GM12875 (cell line): ENCODE results near the gene RGS7.

Experiments used
- H3K4me3 ChIP-seq: one replicate; pipeline ENCODE4 v1.5.1; 2011; ENCODE audit warnings: low read depth, low read length, control low read depth
- CTCF ChIP-seq: IDR thresholded peaks from 2 replicates; pipeline ENCODE4 v1.5.1; 2011; ENCODE audit warnings: low read depth, mild to moderate bottlenecking, control low read depth, inconsistent platforms, low read length, moderate library complexity, borderline replicate concordance; ENCODE audit not compliant: insufficient read depth

Gene RGS7

GRCh38 chr1:241109039-241109438 lies 248.0 kb downstream of the RGS7 start:
- TF ChIP-seq CTCF, result no peak
- no peak overlapping the region for H3K4me3 ChIP-seq

DNA sequence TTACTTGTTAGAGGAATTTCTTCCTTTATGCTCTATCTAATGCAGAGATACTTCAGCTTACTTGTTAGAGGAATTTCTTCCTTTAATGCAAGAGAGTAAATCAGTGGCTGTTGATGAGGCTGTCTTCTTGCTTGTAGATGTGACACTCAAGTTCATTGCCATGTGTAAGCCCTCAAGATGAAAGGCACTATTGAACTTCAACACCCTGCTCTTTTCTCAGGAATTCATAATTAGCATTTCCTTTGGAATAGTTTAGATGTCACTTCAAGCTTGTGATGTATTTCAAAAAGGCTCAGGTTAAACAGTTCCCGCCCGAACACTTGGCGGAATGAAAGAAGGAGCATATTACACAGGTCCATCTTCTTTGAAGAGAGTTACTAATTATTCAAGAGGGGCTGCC lies 251.9 kb downstream of the RGS7 start:
- H3K4me3 ChIP-seq, result no peak overlapping the region
- TF ChIP-seq CTCF, result no peak

DNA sequence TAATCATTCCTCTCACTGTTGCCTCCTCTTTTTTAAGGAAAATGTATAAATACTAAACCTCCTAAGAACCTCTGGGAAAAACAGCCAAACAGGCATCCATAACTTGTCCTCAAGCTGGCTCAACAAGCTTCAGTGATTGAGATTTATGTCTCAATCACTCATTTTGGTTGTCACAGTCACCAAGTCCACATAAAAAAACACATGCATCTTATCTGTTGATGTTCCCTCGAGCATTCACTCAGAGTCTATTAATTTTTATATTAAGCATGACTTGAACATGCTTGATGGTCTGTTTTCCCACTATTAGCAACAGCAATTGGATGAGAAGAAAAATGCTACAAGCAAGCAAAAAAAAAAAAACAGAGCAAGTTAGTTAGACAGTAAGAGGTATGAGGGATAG lies 254.3 kb downstream of the RGS7 start:
- TF ChIP-seq CTCF, result no peak
- H3K4me3 ChIP-seq, result no peak overlapping the region

- H3K4me3 ChIP-seq, result no peak overlapping the region
- TF ChIP-seq CTCF, result no peak
These were observed 255.4 kb downstream of the RGS7 start for GRCh38 chr1:241101622-241102021.

DNA sequence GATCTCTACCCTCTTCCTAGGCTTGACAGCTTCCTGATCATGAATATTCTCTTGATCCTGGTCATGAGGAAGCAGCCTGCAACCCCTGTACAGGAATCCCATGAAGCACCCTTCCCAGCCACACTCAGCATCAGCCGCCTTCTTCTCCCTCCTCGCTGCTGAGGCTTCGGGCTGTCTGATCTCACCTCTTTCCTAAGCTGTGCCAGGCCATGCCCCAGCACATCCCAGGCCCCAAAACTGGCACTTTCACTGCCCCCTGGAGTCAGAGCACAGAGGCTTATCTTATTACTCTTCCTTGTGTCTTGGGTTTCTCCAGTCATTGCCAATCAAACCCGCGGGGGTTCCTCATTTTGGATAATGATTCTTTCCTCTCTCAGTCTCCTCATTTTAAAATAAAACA lies 259.5 kb downstream of the RGS7 start:
- no peak for TF ChIP-seq CTCF

GRCh38 chr1:241096982-241097381 lies 260.0 kb downstream of the RGS7 start:
- no peak for TF ChIP-seq CTCF
- H3K4me3 ChIP-seq, result no peak overlapping the region

More for the DNA sequence above, 259.5 kb downstream of the RGS7 start:
- H3K4me3 ChIP-seq, result no peak overlapping the region

- no peak overlapping the region for H3K4me3 ChIP-seq
- TF ChIP-seq CTCF, result no peak
These were observed 261.2 kb downstream of the RGS7 start for GRCh38 chr1:241095847-241096246.
